Muscle of leg (tissue), 11 donors: Measurements from ENCODE around the gene EIF1AD. TPM values are rescaled to one million over a fixed set of nuclear protein-coding genes. Genes with fewer than 3 reads are reported as not detected.
A peak's percentile ranks its signal among the peaks of the same experiment; 100 is the strongest.

ENCODE experiments used
- DNase-seq: peaks from one replicate; pipeline ENCODE4 v3.0.0; 2013
- H3K27ac ChIP-seq: one replicate; pipeline ENCODE4 v1.5.1; 2013; ENCODE audit warnings: mild to moderate bottlenecking, low read length, control low read depth
- H3K27me3 ChIP-seq: one replicate; pipeline ENCODE4 v1.6.1; 2013; ENCODE audit warnings: low read length; ENCODE audit not compliant: control insufficient read depth, insufficient read depth
- H3K36me3 ChIP-seq: one replicate; pipeline ENCODE4 v1.6.1; 2013; ENCODE audit warnings: low read length; ENCODE audit not compliant: control insufficient read depth, insufficient read depth
- H3K4me1 ChIP-seq: one replicate; pipeline ENCODE4 v1.6.1; 2013; ENCODE audit warnings: low read length; ENCODE audit not compliant: control insufficient read depth, insufficient read depth
- H3K4me3 ChIP-seq: one replicate; pipeline ENCODE4 v1.5.1; 2013; ENCODE audit warnings: low read length, control low read depth
- H3K9me3 ChIP-seq: replicated peaks from 2 replicates; pipeline ENCODE4 v1.6.1; 2013; ENCODE audit warnings: low read depth, low read length; ENCODE audit not compliant: control insufficient read depth
- WGBS: methylation state at CpG from one replicate; pipeline ENCODE4 v1.1.5; 2013; ENCODE audit warnings: missing lambda C conversion rate; ENCODE audit not compliant: insufficient coverage; 5-methylcytosine and 5-hydroxymethylcytosine counted together
- polyA plus RNA-seq, 8 donors: library from polyadenylated mRNA; unstranded; fragments of 120-200 nt; gene quantifications; one replicate each; pipeline versions ENCODE4 v1.2.1 to v1.2.3, GENCODE V29; 2013; ENCODE audit warnings: inconsistent platforms in 1 of 8, low replicate concordance in 1 of 8; ENCODE audit not compliant: insufficient read length in 8 of 8, insufficient read depth in 1 of 8
- total RNA-seq: library from RNA; stranded (reverse); fragments of 120-200 nt; gene quantifications from one replicate; pipeline ENCODE4 v1.2.4, GENCODE V29; 2013

The EIF1AD gene
- total and polyA plus RNA-seq, 9 donors, result 15.9 to 26.0 (median 19.2) TPM

DNA sequence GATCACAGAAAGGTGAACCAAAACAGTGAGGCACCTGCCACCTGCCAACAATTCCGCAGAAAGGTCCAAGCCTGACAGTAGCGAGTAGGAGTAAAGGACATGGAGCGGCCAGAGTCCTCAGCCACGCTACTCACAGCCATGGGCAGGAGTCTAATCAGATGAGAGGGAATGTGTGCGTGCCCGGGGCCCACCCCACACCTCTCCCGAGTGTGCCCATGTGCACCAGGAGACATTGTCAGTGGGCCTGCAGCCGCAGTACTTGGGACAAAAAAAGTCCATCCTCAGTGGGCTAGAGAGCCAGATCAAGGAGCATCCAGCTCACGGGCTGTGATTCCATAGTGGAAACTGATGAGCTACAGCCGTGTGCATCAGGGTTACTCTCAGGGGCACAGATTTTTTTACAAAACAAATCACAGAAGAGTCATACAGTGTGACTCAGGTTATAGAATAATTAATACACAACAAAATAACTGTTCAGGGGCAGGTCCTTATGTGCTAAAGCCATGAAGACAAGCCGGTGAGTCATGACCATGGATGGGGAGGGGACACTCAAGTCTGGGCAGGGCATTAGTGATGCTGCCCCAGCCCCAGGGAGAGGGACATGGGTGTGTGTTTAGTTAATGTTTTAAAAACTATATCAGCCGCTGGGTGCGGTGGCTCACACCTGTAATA lies 28.4 kb downstream of the EIF1AD start:
- Histone ChIP-seq H3K9me3 (no peaks in the 10 kb centered on the region), H3K4me3 (no peak overlapping the region), H3K4me1 (peaks cover 4% of the 10 kb centered on the region), H3K27me3 (no peaks in the 10 kb centered on the region), H3K27ac (no peak overlapping the region), H3K36me3 (peaks cover 65% of the 10 kb centered on the region)
- WGBS, result 94% methylated on average over 9 of the region's 13 CpGs
- DNase-seq, result no peak

GRCh38 chr11:65972116-65972515 lies 29.8 kb downstream of the EIF1AD start:
- Histone ChIP-seq H3K36me3 (peaks cover 65% of the 10 kb centered on the region), H3K4me3 (no peak overlapping the region), H3K9me3 (no peaks in the 10 kb centered on the region), H3K4me1 (peaks cover 7% of the 10 kb centered on the region), H3K27me3 (no peaks in the 10 kb centered on the region), H3K27ac (no peak overlapping the region)
- DNase-seq, result no peak
- 90% methylated on average over 4 of the region's 8 CpGs for WGBS

DNA sequence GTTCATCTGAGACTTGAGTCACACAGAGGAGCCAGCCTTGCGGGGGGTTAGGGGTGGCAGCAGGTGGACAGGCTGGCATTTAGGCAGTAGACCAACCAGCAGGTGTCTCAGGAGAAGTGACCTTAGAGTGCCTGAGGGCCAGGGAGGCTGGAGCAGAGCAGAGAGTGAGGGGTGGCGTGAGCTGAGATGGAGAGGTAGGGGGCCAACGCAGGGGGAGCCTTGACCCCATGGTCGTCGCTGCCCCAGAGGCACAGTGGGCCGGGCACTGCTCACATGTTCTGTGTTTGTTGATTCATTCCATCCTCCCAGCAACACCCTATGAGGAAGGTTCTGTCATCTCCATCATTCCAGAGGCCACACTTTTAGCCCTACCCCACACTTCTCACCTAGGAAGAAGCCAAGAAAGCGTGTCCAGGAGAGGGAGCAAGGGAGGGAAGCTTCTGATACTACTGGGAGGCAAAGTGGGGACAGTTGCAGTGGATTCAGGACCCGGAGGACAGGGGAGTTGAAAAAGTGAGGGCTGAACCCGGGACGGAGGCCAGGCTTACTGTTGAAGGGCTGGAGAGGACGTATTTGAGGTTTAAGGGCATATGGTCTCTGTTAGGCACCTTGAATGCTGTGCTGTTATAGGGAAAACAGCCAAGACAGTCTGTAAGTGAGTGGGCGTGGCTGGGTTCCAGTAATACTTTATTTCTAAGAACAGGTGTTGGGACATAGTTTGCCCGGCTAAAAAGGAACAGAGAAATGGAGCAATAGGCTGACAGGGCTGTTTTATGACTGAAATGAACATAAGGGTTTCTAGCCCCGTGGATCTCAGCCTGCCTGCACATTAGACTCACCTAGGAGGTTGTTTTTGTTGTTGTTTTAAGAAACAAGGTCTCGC lies 33.1 kb downstream of the EIF1AD start:
- Histone ChIP-seq H3K4me1 (peaks cover 7% of the 10 kb centered on the region), H3K4me3 (no peak overlapping the region), H3K27ac (peak overlapping the region; percentile 29), H3K27me3 (no peaks in the 10 kb centered on the region), H3K36me3 (peaks cover 76% of the 10 kb centered on the region), H3K9me3 (no peaks in the 10 kb centered on the region)
- WGBS, result 80% methylated on average over 8 of the region's 15 CpGs
- DNase-seq, result no peak

GRCh38 chr11:65967329-65967934 lies 34.5 kb downstream of the EIF1AD start:
- H3K27me3 ChIP-seq, result no peaks in the 10 kb centered on the region
- H3K4me3 ChIP-seq, result no peak overlapping the region
- no peaks in the 10 kb centered on the region for H3K9me3 ChIP-seq
- no peak overlapping the region for H3K27ac ChIP-seq
- no peak for DNase-seq
- 90% methylated on average over 25 of the region's 30 CpGs for WGBS
- peaks cover 71% of the 10 kb centered on the region for H3K36me3 ChIP-seq
- H3K4me1 ChIP-seq, result peaks cover 15% of the 10 kb centered on the region

DNA sequence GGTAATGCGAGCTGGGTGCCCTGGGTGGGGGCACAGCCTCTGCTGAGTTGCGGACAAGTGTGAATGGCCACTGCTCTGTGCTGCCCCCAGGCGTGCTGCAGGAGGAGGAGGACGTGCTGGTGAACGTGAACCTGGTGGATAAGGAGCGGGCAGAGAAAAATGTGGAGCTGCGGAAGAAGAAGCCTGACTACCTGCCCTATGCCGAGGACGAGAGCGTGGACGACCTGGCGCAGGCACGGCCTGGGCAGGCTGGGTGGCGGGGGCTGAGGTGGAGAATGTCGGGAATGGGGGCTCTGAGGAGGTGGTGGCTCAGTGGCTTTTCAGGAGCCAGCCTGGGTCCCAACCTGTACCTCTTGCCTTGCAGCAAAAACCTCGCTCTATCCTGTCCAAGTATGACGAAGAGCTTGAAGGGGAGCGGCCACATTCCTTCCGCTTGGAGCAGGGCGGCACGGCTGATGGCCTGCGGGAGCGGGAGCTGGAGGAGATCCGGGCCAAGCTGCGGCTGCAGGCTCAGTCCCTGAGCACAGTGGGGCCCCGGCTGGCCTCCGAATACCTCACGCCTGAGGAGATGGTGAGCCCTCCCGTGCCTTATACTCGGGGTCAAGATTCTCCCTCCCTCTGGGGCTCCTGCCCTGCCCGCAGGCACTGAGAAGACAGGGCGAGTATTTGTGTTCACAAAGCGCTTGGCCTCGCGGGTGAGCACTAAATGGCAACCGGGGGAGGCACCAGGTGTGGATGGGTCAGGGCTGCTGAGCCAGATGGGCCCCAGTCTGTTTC lies 35.8 kb downstream of the EIF1AD start:
- Histone ChIP-seq H3K4me1 (peaks cover 19% of the 10 kb centered on the region), H3K4me3 (no peak overlapping the region), H3K9me3 (no peaks in the 10 kb centered on the region), H3K27ac (no peak overlapping the region), H3K36me3 (peaks cover 68% of the 10 kb centered on the region), H3K27me3 (no peaks in the 10 kb centered on the region)
- no peak for DNase-seq
- WGBS, result 95% methylated on average over 31 of the region's 36 CpGs

- 84% methylated on average over 7 of the region's 10 CpGs for WGBS
Measured at GRCh38 chr11:65964906-65965305, 37.1 kb downstream of the EIF1AD start.

DNA sequence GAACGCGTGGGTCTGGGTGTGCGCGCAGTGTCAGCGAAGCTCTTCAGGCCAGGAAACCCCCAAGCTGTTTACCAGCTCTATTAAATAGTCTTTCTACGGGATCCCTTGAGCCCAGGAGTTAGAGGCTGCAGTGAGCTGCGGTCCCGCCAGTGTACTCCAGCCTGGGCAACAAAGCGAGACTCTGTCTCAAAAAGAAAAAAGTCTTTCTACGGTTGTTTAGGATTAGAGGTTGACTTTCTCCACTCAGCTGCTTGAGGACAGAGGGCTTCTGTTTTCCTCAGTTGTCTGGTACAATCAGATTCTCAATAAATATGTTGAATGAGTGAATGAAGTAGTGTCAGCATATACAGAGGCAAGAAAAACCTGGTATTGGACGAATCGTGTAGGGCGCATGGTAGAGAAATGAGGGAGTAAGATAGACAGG lies 39.8 kb downstream of the EIF1AD start:
- WGBS, result 11% methylated on average over 3 of the region's 13 CpGs
- H3K27ac ChIP-seq, result peak overlapping the region; percentile 35

More at GRCh38 chr11:65964906-65965305, 37.1 kb downstream of the EIF1AD start:
- Histone ChIP-seq H3K4me3 (no peak overlapping the region), H3K4me1 (peaks cover 24% of the 10 kb centered on the region), H3K27me3 (no peaks in the 10 kb centered on the region), H3K36me3 (peaks cover 61% of the 10 kb centered on the region), H3K27ac (no peak overlapping the region), H3K9me3 (no peaks in the 10 kb centered on the region)
- DNase-seq, result no peak

DNA sequence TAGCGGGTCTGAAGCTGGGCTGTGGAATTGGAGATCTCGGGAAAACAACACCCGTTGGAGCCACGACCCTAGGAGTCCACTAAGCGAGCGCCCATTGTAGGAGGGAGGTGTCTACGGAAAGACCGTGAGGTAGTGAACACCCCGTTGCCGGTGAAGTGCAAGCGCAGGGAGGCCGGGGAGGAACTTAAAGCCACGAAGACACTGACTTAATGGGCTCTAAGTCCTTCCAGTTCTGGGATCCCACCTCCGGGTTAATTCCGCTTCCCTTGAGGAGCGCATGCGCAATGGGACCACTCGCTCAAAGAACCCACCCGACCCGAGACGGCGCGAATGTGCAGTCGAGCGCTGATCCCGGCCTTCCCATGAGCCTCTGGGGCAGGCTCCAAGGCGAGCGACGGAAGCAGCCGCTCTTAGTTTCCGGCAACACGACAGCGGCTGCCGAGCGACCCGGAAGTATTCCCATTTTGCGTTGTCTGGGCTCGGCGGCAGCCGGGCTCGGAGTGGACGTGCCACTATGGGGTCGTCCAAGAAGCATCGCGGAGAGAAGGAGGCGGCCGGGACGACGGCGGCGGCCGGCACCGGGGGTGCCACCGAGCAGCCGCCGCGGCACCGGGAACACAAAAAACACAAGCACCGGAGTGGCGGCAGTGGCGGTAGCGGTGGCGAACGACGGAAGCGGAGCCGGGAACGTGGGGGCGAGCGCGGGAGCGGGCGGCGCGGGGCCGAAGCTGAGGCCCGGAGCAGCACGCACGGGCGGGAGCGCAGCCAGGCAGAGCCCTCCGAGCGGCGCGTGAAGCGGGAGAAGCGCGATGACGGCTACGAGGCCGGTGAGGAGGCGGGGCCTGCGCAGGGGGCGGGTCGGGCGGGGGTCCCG lies 40.5 kb downstream of the EIF1AD start, which contains the start of gene SART1:
Gene SART1 (plus strand): TSS at position 468 of the 874 bp plus-strand sequence. CDS start 47 bp downstream, at position 515.
- under 1% methylated on average over 94 of the region's 97 CpGs for WGBS
- peak; percentile 100 for DNase-seq
- Histone ChIP-seq H3K9me3 (no peaks in the 10 kb centered on the region), H3K4me1 (peaks cover 18% of the 10 kb centered on the region), H3K27me3 (no peaks in the 10 kb centered on the region), H3K36me3 (peaks cover 30% of the 10 kb centered on the region), H3K4me3 (peak within 1 kb of the TSS; percentile 92), H3K27ac (peak within 1 kb of the TSS; percentile 97)

More for the DNA sequence above, 39.8 kb downstream of the EIF1AD start:
- Histone ChIP-seq H3K27me3 (no peaks in the 10 kb centered on the region), H3K9me3 (no peaks in the 10 kb centered on the region), H3K4me1 (peaks cover 18% of the 10 kb centered on the region), H3K4me3 (peak overlapping the region; percentile 92), H3K36me3 (peaks cover 37% of the 10 kb centered on the region)
- DNase-seq, result no peak

DNA sequence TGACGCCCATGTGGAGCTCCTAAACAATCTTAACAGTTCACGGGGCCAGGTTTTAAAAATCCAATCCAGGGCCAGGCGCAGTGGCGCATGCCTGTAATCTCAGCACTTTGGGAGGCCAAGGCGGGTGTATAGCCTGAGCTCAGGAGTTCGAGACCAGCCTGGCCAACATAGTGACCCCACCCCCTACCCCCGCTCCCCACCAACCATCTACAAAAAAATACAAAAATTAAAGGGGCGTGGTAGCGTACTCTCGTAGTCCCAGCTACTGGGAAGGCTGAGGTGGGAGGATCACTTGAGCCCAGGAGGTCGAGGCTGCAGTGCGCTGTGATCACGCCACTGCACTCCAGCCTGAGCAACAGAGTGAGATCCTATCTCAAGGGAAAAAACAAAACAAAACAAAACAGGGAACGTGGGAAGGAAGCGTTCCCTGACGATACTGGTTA lies 41.1 kb downstream of the EIF1AD start:
- 66% methylated on average over 7 of the region's 16 CpGs for WGBS
- H3K27me3 ChIP-seq, result no peaks in the 10 kb centered on the region
- H3K4me3 ChIP-seq, result peak overlapping the region; percentile 92
- no peak for DNase-seq
- H3K27ac ChIP-seq, result peak overlapping the region; percentile 97
- H3K9me3 ChIP-seq, result no peaks in the 10 kb centered on the region
- peaks cover 18% of the 10 kb centered on the region for H3K4me1 ChIP-seq
- H3K36me3 ChIP-seq, result peaks cover 23% of the 10 kb centered on the region
